ENCODE measurements around the gene EN2. TPM values are rescaled to one million over a fixed set of nuclear protein-coding genes. Genes with fewer than 3 reads are reported as not detected.

Gene EN2
- total RNA-seq, 2 experiments from 2014 or later = not detected

DNA sequence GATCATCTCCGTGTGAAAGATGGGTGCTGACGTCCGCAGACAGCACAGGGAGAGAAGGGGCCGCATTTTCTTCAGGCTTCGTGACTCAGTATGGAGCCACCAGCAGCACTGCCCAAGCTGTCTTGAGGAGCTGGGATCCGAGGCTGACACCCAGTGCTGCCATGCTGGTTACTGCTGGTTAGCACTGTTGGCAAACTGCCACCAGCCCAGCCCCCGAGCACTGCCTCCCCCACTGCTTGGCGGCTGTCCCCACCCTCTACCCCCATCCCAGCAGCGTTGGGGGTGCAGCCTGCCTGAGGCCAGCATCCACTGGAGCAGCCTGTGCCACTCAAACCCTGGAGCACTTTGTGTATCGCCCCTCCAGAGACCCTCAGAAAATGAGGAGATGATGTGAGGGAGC, 35.8 kb upstream of the EN2 start:
- H3K4me3 Mint-ChIP-seq = no peak overlapping the region
- H3K36me3 Mint-ChIP-seq (ENCODE audit: low read depth) = no peaks in the 10 kb centered on the region
- H3K4me1 Mint-ChIP-seq = no peaks in the 10 kb centered on the region
- no peak overlapping the region for H3K27ac Mint-ChIP-seq
- ChIA-PET CTCF (no interaction called here), POLR2A (no interaction called here)
- H3K27me3 Mint-ChIP-seq = no peaks in the 10 kb centered on the region
- DNase-seq = no peak
- no peaks in the 10 kb centered on the region for H3K9me3 Mint-ChIP-seq

DNA sequence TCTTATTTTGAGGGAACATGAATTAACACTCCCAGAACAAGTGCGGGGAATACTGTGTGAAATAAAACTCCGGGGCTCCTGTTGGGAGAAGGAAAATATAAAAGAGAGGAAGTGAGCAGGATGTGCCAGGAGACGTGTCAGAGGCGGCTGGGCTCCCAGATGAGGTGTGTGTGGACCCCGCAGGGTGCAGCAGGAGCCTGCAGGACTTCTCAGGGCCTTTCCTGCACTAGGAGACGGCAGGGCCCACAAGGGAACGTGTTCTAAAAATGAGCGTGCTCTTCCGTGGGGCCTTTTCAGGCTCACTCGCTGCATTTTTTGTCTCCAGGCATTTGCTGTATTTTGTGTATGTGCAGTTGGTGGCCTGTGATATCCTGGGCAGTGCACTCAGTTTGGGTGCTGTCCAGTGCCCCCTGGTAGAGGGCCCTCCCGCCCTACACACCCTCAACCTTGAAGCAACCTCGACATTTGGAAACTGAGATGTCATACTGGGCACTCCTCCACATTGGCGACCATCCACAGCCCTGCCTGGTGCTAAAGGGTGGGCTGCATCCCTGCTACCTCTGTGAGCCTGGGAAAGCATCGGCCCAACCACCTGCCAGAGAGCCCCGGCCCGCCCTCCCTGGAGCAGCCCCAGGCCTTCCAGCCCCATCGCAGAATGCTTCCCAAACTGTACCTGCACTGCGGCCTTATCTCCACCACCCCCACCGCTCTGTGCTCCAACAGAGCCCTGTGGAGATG, 35.2 kb upstream of the EN2 start:
- DNase-seq = no peak
- H3K4me1 Mint-ChIP-seq = no peaks in the 10 kb centered on the region
- no peaks in the 10 kb centered on the region for H3K27me3 Mint-ChIP-seq
- no peaks in the 10 kb centered on the region for H3K36me3 Mint-ChIP-seq (ENCODE audit: low read depth)
- no peak overlapping the region for H3K27ac Mint-ChIP-seq
- no peak overlapping the region for H3K4me3 Mint-ChIP-seq
- no peaks in the 10 kb centered on the region for H3K9me3 Mint-ChIP-seq
- ChIA-PET POLR2A (no interaction called here), CTCF (no interaction called here)

DNA sequence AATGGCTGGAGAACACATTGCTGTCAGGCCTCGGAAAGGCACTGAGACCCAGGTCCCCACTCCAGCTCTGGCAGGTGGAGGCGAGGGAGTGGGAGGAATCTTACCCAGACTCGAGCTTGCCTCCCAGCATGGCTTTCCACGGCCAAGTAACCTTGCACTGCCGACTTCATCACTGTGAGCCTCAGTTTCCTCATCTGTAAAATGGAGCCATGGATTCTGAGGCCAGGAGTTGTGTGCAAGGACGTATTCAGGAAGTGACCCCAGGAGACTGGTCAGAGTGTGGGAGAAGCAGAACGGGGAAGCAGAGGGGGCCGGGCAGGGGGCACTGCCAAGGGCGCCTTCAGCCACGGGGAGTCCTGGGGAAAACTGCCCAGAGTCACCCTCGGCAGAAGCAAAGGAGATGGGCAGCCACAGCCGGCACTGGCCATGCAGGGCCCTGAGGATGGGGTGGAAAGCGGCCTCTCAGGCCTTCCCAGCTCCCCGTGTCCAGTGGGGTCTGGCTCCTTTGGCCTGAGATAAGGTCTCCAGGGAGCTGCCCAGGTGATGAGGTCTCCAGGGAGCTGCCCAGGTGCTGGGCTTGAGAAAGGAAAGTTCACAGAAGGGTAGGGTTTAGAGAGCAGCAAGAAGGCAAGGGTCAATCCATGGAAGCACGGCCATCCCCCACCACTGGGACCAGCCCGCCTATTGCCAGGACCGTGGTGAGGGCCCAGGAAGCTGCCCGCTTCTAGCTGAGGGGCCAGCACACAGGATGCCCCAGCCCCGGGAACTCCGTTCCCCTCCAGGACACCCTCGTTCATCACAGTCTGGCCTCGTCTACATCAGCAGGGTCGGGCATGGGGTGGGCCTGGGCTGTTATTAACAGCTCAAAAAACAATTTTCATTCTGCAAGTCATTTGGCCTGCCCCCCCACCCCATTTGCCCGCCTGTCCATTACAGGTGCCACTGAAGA, 34.3 kb upstream of the EN2 start:
- POLR2A ChIA-PET = no interaction called here
- Mint-ChIP-seq H3K27me3 (no peaks in the 10 kb centered on the region), H3K4me1 (no peaks in the 10 kb centered on the region), H3K36me3 (ENCODE audit: low read depth) (no peaks in the 10 kb centered on the region), H3K27ac (no peak overlapping the region), H3K9me3 (no peaks in the 10 kb centered on the region), H3K4me3 (no peak overlapping the region)
- DNase-seq = no peak
- CTCF ChIA-PET = no interaction called here

DNA sequence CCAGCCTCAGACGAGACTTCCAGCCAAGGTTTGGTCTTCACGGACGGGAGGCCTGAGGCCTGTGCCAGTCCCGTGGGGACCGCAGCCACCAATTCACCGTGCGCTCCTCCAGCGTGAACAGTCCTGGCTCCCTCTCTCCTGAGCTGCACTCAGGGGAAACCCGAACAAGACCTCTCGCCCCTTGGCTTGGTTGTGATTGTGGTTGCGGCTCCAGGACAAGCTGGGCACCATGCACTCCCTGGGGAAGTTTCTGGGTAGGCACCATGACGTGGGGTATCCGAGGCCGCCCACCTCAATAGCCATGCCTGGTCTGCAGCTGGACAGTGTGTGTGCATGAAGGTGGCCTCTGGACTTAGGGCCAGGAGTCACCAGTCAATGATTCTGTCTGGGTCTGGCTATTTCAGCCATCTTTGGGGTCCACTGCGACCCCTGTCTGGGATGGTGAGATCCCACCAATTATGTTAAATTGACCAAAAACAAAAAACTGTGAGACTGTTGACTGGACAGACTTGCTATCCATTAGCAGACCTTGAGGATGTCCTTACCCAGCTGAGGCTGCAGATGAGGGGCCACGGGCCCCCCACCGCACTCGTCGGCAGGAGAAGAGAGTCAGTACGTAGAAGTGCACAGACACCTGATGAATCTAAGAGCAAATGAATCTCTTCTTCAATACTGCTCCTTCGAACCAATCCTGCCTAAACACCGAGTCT, 33.5 kb upstream of the EN2 start:
- POLR2A ChIA-PET = no interaction called here
- peaks cover 4% of the 10 kb centered on the region for H3K27me3 Mint-ChIP-seq
- DNase-seq = no peak

DNA sequence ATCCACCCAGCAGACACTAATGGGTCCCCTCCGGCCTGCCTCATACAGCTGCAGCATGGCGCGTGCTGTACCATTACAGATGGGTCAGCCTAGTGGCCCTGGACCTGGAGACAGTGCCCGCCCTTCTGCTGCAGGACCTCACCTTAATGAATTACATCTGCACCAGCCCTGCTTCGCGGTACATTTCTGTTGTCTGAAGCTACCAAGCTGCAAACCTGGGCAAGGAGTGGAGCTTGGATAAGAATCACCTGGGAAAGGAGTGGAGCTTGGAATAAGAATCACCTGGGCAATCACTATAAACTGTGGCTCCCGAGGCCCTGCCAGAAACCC, 33.0 kb upstream of the EN2 start:
- H3K9me3 Mint-ChIP-seq = no peaks in the 10 kb centered on the region
- H3K4me1 Mint-ChIP-seq = no peaks in the 10 kb centered on the region
- no peak overlapping the region for H3K27ac Mint-ChIP-seq
- ChIA-PET CTCF (no interaction called here), POLR2A (no interaction called here)
- no peak overlapping the region for H3K4me3 Mint-ChIP-seq
- no peak for DNase-seq
- no peaks in the 10 kb centered on the region for H3K36me3 Mint-ChIP-seq (ENCODE audit: low read depth)
- H3K27me3 Mint-ChIP-seq = peaks cover 4% of the 10 kb centered on the region

More for the DNA sequence above, 33.5 kb upstream of the EN2 start:
- no peaks in the 10 kb centered on the region for H3K9me3 Mint-ChIP-seq
- H3K4me3 Mint-ChIP-seq = no peak overlapping the region
- no peak overlapping the region for H3K27ac Mint-ChIP-seq
- CTCF ChIA-PET = no interaction called here
- H3K36me3 Mint-ChIP-seq (ENCODE audit: low read depth) = no peaks in the 10 kb centered on the region
- no peaks in the 10 kb centered on the region for H3K4me1 Mint-ChIP-seq

DNA sequence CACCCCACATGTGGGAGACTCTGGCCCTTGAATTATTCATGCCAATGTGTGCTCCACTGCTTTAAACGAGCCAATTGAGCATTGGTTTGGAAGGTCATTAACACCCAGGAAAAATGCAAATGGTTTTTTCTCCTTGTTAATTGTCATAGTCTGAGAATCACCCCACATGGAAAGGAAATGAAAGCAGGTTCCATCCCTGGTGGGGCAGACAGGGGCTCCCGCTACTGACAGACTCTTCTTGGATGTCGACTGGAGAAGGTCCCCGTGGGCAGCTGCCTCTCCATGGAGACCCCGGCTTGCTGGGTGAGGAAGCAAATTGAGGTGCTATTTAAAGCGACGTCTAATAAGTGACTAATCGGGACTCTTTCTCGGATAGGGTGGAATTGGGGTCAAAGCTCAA, 32.0 kb upstream of the EN2 start:
- no peaks in the 10 kb centered on the region for H3K9me3 Mint-ChIP-seq
- ChIA-PET POLR2A (no interaction called here), CTCF (interaction anchor here (1.4 kb wide), 1 partner anchor 24 kb away, joined by 3 read pairs; no protein-coding TSS in a partner anchor)
- H3K4me3 Mint-ChIP-seq = no peak overlapping the region
- no peaks in the 10 kb centered on the region for H3K36me3 Mint-ChIP-seq (ENCODE audit: low read depth)
- DNase-seq = no peak
- H3K27me3 Mint-ChIP-seq = peaks cover 7% of the 10 kb centered on the region
- no peak overlapping the region for H3K27ac Mint-ChIP-seq
- H3K4me1 Mint-ChIP-seq = no peaks in the 10 kb centered on the region

DNA sequence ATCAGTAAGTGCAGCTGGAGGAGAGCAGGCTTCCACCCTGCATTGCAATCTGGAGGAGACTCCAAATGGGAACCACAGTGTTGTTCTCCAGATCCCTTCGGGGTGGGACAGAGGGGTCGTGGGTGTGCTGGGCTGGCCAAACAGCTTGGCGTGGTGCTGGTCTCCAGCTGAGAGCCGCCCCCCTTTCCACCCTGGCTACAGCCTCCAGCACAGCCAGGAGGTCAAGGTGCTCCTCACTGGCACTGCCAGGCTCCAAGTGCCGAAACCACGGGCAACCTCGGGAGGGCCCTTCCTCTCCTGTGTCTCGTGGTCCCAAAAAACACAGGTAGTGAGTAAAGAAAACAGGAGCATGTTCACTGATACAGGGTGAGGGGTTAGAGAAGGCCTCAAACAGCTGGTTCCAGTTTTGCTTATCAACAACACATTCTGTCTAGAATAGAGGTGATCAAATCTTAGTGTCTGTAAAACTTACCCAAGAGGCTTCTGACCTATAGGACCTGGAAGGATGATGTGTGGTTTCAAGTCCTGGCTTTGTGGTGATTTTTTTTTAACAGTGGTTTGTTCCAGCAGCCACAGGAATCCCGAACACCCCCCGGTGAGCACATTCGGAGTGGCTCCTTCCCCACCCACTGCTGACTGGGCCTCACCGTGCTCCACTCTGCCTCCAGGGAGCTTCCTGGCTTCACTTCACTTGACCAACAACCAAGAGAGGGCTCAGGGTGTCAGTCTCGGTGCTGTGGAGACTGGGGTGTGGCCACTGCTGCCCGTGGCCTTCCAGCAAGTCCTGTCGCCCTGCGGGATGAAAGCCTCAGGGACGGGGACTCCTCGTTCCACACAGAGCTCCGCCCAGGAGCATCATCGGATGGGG, 31.2 kb upstream of the EN2 start:
- DNase-seq = no peak
- H3K36me3 Mint-ChIP-seq (ENCODE audit: low read depth) = no peaks in the 10 kb centered on the region
- ChIA-PET CTCF (interaction anchor here (1.4 kb wide), 1 partner anchor 25 kb away, joined by 3 read pairs; no protein-coding TSS in a partner anchor), POLR2A (no interaction called here)
- no peaks in the 10 kb centered on the region for H3K9me3 Mint-ChIP-seq
- peaks cover 7% of the 10 kb centered on the region for H3K27me3 Mint-ChIP-seq
- no peak overlapping the region for H3K4me3 Mint-ChIP-seq
- H3K27ac Mint-ChIP-seq = no peak overlapping the region
- no peaks in the 10 kb centered on the region for H3K4me1 Mint-ChIP-seq

DNA sequence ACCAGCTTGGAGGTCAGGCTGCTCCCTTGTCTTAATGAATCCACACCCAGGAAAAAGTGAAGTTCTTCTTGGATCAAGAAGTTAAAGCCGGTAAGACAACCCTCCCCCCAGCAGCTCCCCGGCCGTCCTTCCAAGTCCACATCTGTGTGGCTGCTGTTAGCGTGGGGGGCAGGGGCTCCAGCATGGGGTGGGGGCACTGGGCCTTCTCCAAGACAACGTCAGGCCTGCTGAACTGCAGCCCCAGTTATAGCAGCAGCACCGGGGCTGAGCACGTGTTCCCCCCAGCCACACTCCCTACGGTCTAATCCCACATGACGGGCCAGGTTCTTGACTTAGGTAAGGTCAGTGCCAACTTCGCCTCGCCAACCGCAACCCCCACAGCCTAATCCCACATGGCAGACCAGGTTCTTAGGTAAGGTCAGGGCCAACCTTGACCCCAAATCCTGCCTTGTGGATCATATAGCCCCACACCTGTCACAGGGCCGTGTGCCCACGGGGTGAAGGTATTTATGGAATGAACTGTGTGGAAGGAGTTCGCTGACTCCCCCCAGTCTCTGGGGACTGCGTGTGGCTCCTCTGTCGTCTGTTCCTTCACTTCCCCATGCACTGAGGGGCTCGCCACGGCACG, 30.4 kb upstream of the EN2 start:
- ChIA-PET CTCF (no interaction called here), POLR2A (no interaction called here)

DNA sequence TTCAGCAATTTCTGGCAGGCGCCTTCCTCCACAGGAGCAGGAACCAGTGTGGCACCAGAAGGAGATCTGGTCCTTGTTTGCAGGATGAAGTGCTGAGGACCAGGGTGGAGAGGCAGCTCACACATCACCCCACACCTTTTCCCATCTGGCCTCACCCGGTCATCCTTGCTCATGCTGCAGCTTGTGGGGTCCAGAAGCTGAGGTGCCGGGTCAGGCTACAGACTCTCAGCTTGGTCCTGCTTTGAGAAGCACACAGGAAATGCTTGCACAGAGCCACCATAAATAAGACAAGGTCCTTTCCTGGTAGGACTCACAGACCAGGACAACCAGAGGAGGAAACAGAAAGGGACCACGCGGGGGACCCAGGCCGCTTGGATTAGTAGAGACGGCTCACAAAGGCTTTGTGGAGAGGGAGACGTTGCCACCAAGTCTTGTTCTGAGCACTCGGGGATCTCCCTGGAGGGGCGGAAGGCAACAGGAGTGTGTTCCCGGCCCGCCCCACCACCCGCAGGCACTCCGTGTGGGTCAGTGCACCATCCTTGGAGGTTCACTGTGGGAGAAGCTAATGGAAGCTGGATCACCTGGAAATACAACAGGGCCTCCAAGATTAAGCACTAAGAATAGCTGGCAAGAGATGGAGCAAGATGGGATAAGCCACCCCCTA, 29.6 kb upstream of the EN2 start:
- H3K27me3 Mint-ChIP-seq = peaks cover 7% of the 10 kb centered on the region
- DNase-seq = no peak
- POLR2A ChIA-PET = no interaction called here

More for the DNA sequence above, 30.4 kb upstream of the EN2 start:
- Mint-ChIP-seq H3K9me3 (no peaks in the 10 kb centered on the region), H3K36me3 (ENCODE audit: low read depth) (no peaks in the 10 kb centered on the region), H3K27ac (no peak overlapping the region), H3K27me3 (peaks cover 7% of the 10 kb centered on the region), H3K4me1 (no peaks in the 10 kb centered on the region), H3K4me3 (no peak overlapping the region)
- no peak for DNase-seq

DNA sequence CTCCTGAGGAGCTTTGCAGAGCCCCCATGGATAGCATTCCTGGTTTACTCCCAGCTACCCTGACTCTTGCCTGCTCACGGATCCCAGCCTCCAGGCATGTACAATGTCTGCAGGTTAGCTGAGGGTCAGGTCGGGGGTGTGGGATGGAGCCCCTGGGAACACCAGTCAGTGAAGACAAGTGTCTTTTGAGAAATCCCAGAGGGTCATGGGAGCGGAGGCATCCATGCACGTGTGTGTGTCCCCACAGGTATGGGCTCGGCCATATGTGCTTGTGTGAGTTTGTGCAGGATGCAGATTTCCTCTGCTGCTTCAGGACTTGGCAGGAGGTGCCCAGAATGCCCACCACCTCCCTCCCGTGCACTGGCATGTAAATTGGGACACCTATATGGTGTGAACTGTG, 28.3 kb upstream of the EN2 start:
- Mint-ChIP-seq H3K36me3 (ENCODE audit: low read depth) (no peaks in the 10 kb centered on the region), H3K27me3 (peaks cover 9% of the 10 kb centered on the region), H3K4me1 (no peaks in the 10 kb centered on the region), H3K9me3 (no peaks in the 10 kb centered on the region), H3K27ac (no peak overlapping the region), H3K4me3 (no peak overlapping the region)
- no peak for DNase-seq
- CTCF ChIA-PET = no interaction called here
- POLR2A ChIA-PET = no interaction called here

More for the DNA sequence above, 29.6 kb upstream of the EN2 start:
- H3K4me1 Mint-ChIP-seq = no peaks in the 10 kb centered on the region
- CTCF ChIA-PET = no interaction called here
- no peak overlapping the region for H3K4me3 Mint-ChIP-seq
- H3K27ac Mint-ChIP-seq = no peak overlapping the region
- no peaks in the 10 kb centered on the region for H3K36me3 Mint-ChIP-seq (ENCODE audit: low read depth)
- H3K9me3 Mint-ChIP-seq = no peaks in the 10 kb centered on the region

DNA sequence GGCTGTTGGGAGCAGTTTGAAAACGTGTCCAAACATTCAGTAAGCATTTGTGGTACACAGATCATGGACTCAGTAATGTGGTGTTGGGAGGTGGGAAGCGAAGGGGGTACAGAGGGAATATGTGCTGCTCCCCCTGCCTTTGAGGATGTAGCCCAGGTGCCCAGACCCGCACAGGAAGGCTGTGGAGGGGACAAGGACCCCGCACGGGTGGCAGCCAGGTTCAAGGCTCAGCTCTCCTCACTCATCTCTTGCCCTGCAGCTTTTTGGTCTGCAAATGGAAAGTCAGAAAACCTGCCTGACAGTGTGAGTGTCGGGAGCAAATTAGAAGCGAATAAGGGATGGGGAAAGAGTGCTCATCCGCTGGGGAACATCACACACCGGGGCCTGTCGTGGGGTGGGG, 27.3 kb upstream of the EN2 start:
- CTCF ChIA-PET = no interaction called here
- no peak overlapping the region for H3K27ac Mint-ChIP-seq
- no peak overlapping the region for H3K4me3 Mint-ChIP-seq
- peaks cover 9% of the 10 kb centered on the region for H3K27me3 Mint-ChIP-seq
- no peaks in the 10 kb centered on the region for H3K9me3 Mint-ChIP-seq
- H3K36me3 Mint-ChIP-seq (ENCODE audit: low read depth) = no peaks in the 10 kb centered on the region
- no peak for DNase-seq
- POLR2A ChIA-PET = no interaction called here
- H3K4me1 Mint-ChIP-seq = no peaks in the 10 kb centered on the region

DNA sequence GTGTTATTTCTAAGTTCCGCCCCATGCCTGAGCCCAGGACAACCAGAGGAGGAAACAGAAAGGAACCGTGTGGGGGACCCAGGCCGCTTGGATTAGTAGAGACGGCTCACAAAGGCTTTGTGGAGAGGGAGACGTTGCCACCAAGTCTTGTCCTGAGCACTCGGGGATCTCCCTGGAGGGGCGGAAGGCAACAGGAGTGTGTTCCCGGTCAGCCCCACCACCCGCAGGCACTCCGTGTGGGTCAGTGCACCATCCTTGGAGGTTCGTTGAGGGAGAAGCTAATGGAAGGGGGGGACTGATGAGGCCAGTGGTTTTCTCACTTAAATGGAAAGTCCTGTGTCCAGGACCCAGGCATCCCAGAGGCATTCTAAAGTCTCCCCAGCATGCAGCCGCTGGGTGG, 26.7 kb upstream of the EN2 start:
- CTCF ChIA-PET = no interaction called here
- no peaks in the 10 kb centered on the region for H3K4me1 Mint-ChIP-seq
- H3K36me3 Mint-ChIP-seq (ENCODE audit: low read depth) = no peaks in the 10 kb centered on the region
- POLR2A ChIA-PET = no interaction called here
- no peak for DNase-seq
- H3K4me3 Mint-ChIP-seq = no peak overlapping the region
- H3K27ac Mint-ChIP-seq = no peak overlapping the region
- H3K9me3 Mint-ChIP-seq = no peaks in the 10 kb centered on the region
- peaks cover 9% of the 10 kb centered on the region for H3K27me3 Mint-ChIP-seq

Data from activated CD4-positive, alpha-beta T cell treated with anti-CD3 and anti-CD28 coated beads, Interleukin-2, amount 10 ng/mL, durations not matched to agents 7 days and 5 days (primary cell).